HepG2 (cell line): ENCODE data around the gene HOXA4. TPM values are rescaled to one million over a fixed set of nuclear protein-coding genes. Genes with fewer than 3 reads are reported as not detected.

Experiments
- ATAC-seq: fragments of 200-7000 bp; cut with Tn5 transposase; 3 replicates; pipeline ENCODE4 v1.9.1; 2020; ENCODE audit warnings: mild to moderate bottlenecking, moderate library complexity
- BruUV-seq: library from RNA; stranded (reverse); fragments of 400-500 nt; replicated peaks from 2 replicates; lab custom pipeline; 2021; lab: Mats Ljungman, UMichigan
- CTCF ChIA-PET: fragments of 300-600 bp; formaldehyde crosslinking; extraction: SDS; loops from one replicate; lab custom pipeline; 2021; ENCODE audit warnings: low total read pairs, inconsistent platforms, low intra/inter-chr PET ratio; lab: Yijun Ruan, JAX
- POLR2A ChIA-PET: fragments of 350-600 bp; sonication (Branson Sonifier 250); formaldehyde crosslinking; loops from one replicate; lab custom pipeline; 2020; ENCODE audit warnings: antibody characterized with exemption, inconsistent platforms; lab: Yijun Ruan, JAX
- DNase-seq: peaks from one replicate; pipeline ENCODE4 v3.0.0-alpha.2; 2015; ENCODE audit warnings: low spot score
- FAIRE-seq: peaks from 3 replicates; lab custom pipeline; 2011; peaks lifted over from hg19 to GRCh38; lab: Jason Lieb, UNC
- H2AFZ ChIP-seq: one replicate; pipeline ENCODE4 v1.6.1; 2011; ENCODE audit warnings: low read length, inconsistent platforms
- H3K27ac ChIP-seq: fragments of 300-600 bp; 3 replicates; pipeline ENCODE4 v1.8.0; 2011; ENCODE audit warnings: mixed run types, mild to moderate bottlenecking, mixed read lengths, low read length, inconsistent platforms; ENCODE audit not compliant: insufficient read depth; ENCODE audit errors: extremely low read length
- H3K27me3 ChIP-seq, 2 experiments: fragments of 200-600 bp in 1 of 2; 2 replicates in 1 of 2; 3 replicates in 1 of 2; pipeline versions ENCODE4 v1.6.0 to v1.8.0; 2011; ENCODE audit warnings: low read length in 2 of 2, mild to moderate bottlenecking in 2 of 2, moderate library complexity in 2 of 2, inconsistent platforms in 1 of 2; ENCODE audit not compliant: insufficient read depth in 2 of 2, control insufficient read depth in 1 of 2
- H3K36me3 ChIP-seq, 2 experiments: fragments of 200-600 bp in 1 of 2; replicated peaks in 1 of 2; 2 replicates in 1 of 2; 3 replicates in 1 of 2; pipeline versions ENCODE4 v1.5.1 to v1.8.0; 2011; ENCODE audit warnings: low read length in 2 of 2, inconsistent platforms in 1 of 2; ENCODE audit not compliant: insufficient read depth in 2 of 2, control insufficient read depth in 1 of 2
- H3K4me1 ChIP-seq: 2 replicates; pipeline ENCODE4 v1.5.1; 2012; ENCODE audit warnings: low read length, inconsistent platforms; ENCODE audit not compliant: insufficient read depth
- H3K4me2 ChIP-seq: 2 replicates; pipeline ENCODE4 v1.6.0; 2011; ENCODE audit warnings: low read depth, low read length, inconsistent platforms
- H3K4me3 ChIP-seq, 3 experiments: fragments of 200-600 bp in 1 of 3; sonication (generic), shearing (Covaris generic) in 1 of 3; replicated peaks in 1 of 3; 2 replicates each; pipeline ENCODE4 v1.5.1; 2011 to 2016; ENCODE audit warnings: low read length in 3 of 3, inconsistent platforms in 2 of 3, low read depth in 2 of 3, mild to moderate bottlenecking in 2 of 3, control low read depth in 1 of 3, mixed read lengths in 1 of 3; ENCODE audit not compliant: insufficient read depth in 1 of 3
- H3K79me2 ChIP-seq: one replicate; pipeline ENCODE4 v1.6.1; 2011; ENCODE audit warnings: low read length, inconsistent platforms; ENCODE audit not compliant: insufficient read depth
- H3K9ac ChIP-seq: 2 replicates; pipeline ENCODE4 v1.6.0; 2011; ENCODE audit warnings: mild to moderate bottlenecking, low read depth, low read length, inconsistent platforms; ENCODE audit not compliant: insufficient read depth
- H3K9me3 ChIP-seq: 2 replicates; pipeline ENCODE4 v1.5.1; 2012; ENCODE audit warnings: mild to moderate bottlenecking, low read length
- H4K20me1 ChIP-seq: 2 replicates; pipeline ENCODE4 v1.6.0; 2011; ENCODE audit warnings: inconsistent platforms, mild to moderate bottlenecking, low read length, moderate library complexity; ENCODE audit not compliant: insufficient read depth
- BRD4 ChIP-seq: sonication (generic); formaldehyde crosslinking; IDR thresholded peaks from 2 replicates; pipeline ENCODE4 v1.4.0; 2020; ENCODE audit warnings: missing genetic modification reagents
- FOSL1 ChIP-seq: sonication (generic); formaldehyde crosslinking; IDR thresholded peaks from 2 replicates; pipeline ENCODE4 v1.9.0; 2021; ENCODE audit warnings: missing genetic modification reagents, borderline replicate concordance
- HNRNPLL ChIP-seq: fragments of 200-400 bp; formaldehyde crosslinking; IDR thresholded peaks from 2 replicates; pipeline ENCODE4 v1.6.1; 2017; ENCODE audit warnings: mild to moderate bottlenecking, low read depth, low read length; ENCODE audit not compliant: poor library complexity, severe bottlenecking
- MXD4 ChIP-seq: IDR thresholded peaks from 2 replicates; pipeline ENCODE4 v1.6.1; 2016; ENCODE audit warnings: mild to moderate bottlenecking, missing biosample characterization, missing genetic modification reagents
- ONECUT2 ChIP-seq: sonication (generic); formaldehyde crosslinking; IDR thresholded peaks from 2 replicates; pipeline ENCODE4 v1.4.0; 2020; ENCODE audit warnings: missing genetic modification reagents
- ZBTB25 ChIP-seq: IDR thresholded peaks from 2 replicates; pipeline ENCODE4 v1.6.1; 2018; ENCODE audit warnings: missing genetic modification reagents
- ZNF549 ChIP-seq: sonication (generic); formaldehyde crosslinking; IDR thresholded peaks from 2 replicates; pipeline ENCODE4 v1.5.0; 2020; ENCODE audit warnings: missing genetic modification reagents
- ZNF720 ChIP-seq: sonication (generic); formaldehyde crosslinking; IDR thresholded peaks from 2 replicates; pipeline ENCODE4 v1.4.0; 2020; ENCODE audit warnings: missing genetic modification reagents
- WGBS: methylation state at CpG from one replicate; pipeline ENCODE4 v1.1.6; 2017; ENCODE audit warnings: low lambda C conversion rate; 5-methylcytosine and 5-hydroxymethylcytosine counted together
- in situ Hi-C: cut with HindIII; loops from 2 replicates; pipeline ENCODE4 v1.10.0; 2017; ENCODE audit warnings: low pct_unique_long_range_greater_than_20kb; ENCODE audit not compliant: extremely low pct_ligation_motif_present
- intact Hi-C: fragments of 100-400 bp; cut with micrococcal nuclease; formaldehyde crosslinking; loops from one replicate; pipeline ENCODE4 v1.10.0; 2022; ENCODE audit not compliant: unreplicated experiment
- polyA plus RNA-seq, 8 experiments: library from polyadenylated mRNA; depleted of rRNA in 3 of 8; stranded (reverse) in 7 of 8; unstranded in 1 of 8; fragments of >200 nt; fragmentation: Illumina TruSeq in 4 of 8; extraction: Trizol in 4 of 8; gene quantifications; 2 replicates each; pipeline versions ENCODE4 v1.2.1 to v1.2.3, GENCODE V29; 2011 to 2016; ENCODE audit warnings: low read depth in 4 of 8, missing spikeins in 1 of 8, mixed read lengths in 1 of 8; ENCODE audit not compliant: insufficient read depth in 1 of 8
- total RNA-seq, 5 experiments: library from RNA; depleted of rRNA; stranded (reverse); fragments of >200 nt; fragmentation: Illumina TruSeq; extraction: Trizol; gene quantifications; 2 replicates each; pipeline ENCODE4 v1.2.3, GENCODE V29; 2016; ENCODE audit warnings: low read depth in 1 of 5
- TF ChIP-seq, protein P1 (sequence below): sonication (generic); formaldehyde crosslinking; IDR thresholded peaks from 2 replicates; pipeline ENCODE4 v1.4.0; 2020; ENCODE audit warnings: missing genetic modification reagents; ENCODE audit errors: not compliant biosample characterization

The HOXA4 gene
- total and polyA plus RNA-seq, 2 of the 13 experiments (the other 11 are each of a cell fraction or from before 2014, with no cell fraction given), result 2.4 to 5.4 TPM

DNA sequence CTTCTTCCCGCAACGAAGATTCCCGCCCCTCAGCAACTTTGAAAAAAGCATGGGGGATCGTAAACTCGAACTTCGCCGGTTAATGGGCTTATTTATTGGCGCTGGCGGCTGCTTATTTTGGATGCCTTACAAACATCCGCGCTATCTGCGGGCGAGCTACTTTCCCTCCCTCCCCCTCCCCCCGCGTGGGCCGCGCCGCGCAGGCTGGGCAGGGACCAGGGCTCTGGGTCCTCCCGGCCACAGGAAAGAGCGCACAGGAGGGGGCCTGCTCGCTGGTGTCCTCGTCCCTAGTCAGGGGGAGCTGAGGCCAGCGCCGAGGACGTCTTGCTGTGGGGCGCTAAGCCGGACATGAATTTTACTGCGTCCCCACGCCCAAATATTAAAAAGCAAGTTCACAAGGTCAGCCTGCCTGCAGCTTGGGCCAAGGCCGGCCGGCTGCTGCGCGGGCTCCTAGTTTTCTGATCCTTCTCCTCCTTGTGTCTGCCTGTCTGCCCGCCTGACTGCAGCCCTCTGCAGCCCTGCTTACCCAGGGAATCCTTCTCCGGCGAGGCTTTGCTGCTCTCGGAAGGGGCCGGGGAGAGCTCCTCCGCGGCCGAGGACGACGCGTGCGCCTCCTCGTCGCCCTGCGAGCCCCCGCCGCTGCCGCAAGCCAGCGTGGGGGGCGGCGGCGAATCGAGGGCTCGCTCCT, 42.4 kb upstream of the HOXA4 start:
- POLR2A ChIA-PET, result no interaction called here
- H3K4me1 ChIP-seq, result peaks cover 18% of the 10 kb centered on the region
- no peak for FAIRE-seq
- H4K20me1 ChIP-seq, result no peaks in the 10 kb centered on the region
- H3K79me2 ChIP-seq, result no peaks in the 10 kb centered on the region
- no peaks in the 10 kb centered on the region for H3K36me3 ChIP-seq
- peak; percentile 25 for ATAC-seq
- intact Hi-C loops, result no loop called here
- no peak for TF ChIP-seq MXD4 (CRISPR knock-in tag)
- peak; percentile 30 for TF ChIP-seq HNRNPLL
- TF ChIP-seq, all 625 proteins: peak for 1
- Histone ChIP-seq H2AFZ (no peak overlapping the region), H3K27ac (no peak overlapping the region), H3K4me3 (peak overlapping the region; percentile 16 to 51 (median 16); a peak in 4 of 6 replicates), H3K4me2 (peak overlapping the region; percentile 58), H3K9ac (no peak overlapping the region), H3K27me3 (peaks cover 0 to 68% of the 10 kb centered on the region in 2 experiments), H3K9me3 (no peaks in the 10 kb centered on the region)
- no TSS peak for BruUV-seq
- 57% methylated on average over 14 of the region's 58 CpGs for WGBS
- DNase-seq, result no peak
- CTCF ChIA-PET, result no interaction called here
- in situ Hi-C loops, result loop anchor here (25.0 kb wide), 1 partner anchor 1086 kb away; no protein-coding TSS in a partner anchor

DNA sequence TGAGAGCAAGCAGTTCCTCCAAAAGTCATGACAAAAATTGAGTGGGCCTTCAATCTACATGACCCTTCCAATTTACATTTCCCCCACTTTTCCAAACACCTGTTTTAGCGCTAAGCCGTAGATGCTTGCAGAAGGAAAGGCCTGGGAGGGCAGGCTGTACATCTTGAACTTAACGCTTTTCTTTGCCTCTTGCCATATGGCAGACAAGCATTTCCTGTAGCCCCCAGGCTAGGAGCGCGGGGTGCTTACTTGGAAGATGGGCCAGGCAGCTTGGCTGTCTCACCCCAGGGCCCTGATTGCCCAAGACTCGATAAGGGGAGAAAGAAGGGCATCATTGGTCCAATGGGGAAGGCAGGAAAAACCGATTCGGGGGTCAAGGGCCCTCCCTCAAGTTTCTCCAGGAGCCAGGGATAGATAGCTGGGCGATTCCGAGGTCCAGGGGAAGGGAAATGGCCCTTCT, 41.8 kb upstream of the HOXA4 start:
- H3K27me3 ChIP-seq, result peaks cover 0 to 64% of the 10 kb centered on the region in 2 experiments
- H3K4me1 ChIP-seq, result peaks cover 18% of the 10 kb centered on the region
- POLR2A ChIA-PET, result interaction anchor here (0.9 kb wide), 1 partner anchor 11 kb away, joined by 3 read pairs; no protein-coding TSS in a partner anchor
- no peak for ATAC-seq
- TF ChIP-seq, protein P1, sequence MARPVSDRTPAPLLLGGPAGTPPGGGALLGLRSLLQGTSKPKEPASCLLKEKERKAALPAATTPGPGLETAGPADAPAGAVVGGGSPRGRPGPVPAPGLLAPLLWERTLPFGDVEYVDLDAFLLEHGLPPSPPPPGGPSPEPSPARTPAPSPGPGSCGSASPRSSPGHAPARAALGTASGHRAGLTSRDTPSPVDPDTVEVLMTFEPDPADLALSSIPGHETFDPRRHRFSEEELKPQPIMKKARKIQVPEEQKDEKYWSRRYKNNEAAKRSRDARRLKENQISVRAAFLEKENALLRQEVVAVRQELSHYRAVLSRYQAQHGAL (CRISPR knock-in tag), result no peak
- TF ChIP-seq BRD4 (CRISPR knock-in tag) (no peak), ONECUT2 (CRISPR knock-in tag) (no peak), FOSL1 (no peak), ZNF549 (no peak), ZBTB25 (CRISPR knock-in tag) (no peak), ZNF720 (no peak)
- TF ChIP-seq, all 625 proteins: peak for 0
- H3K9ac ChIP-seq, result no peak overlapping the region
- in situ Hi-C loops, result loop anchor here (25.0 kb wide), 1 partner anchor 1085 kb away; no protein-coding TSS in a partner anchor
- intact Hi-C loops, result no loop called here
- H3K79me2 ChIP-seq, result no peaks in the 10 kb centered on the region
- no peak overlapping the region for H2AFZ ChIP-seq
- H3K4me3 ChIP-seq, result no peak overlapping the region; a peak in 1 of 6 replicates
- no peaks in the 10 kb centered on the region for H4K20me1 ChIP-seq
- no peak for DNase-seq
- FAIRE-seq, result no peak
- peak overlapping the region; percentile 41; the same call in 1 of the 2 replicates for H3K4me2 ChIP-seq
- 71% methylated on average over 10 of the region's 10 CpGs for WGBS
- H3K27ac ChIP-seq, result no peak overlapping the region
- CTCF ChIA-PET, result no interaction called here
- no TSS peak for BruUV-seq
- no peaks in the 10 kb centered on the region for H3K36me3 ChIP-seq
- H3K9me3 ChIP-seq, result no peaks in the 10 kb centered on the region
